Measurements from ENCODE around the gene CORO7.
A peak's percentile ranks its signal among the peaks of the same experiment; 100 is the strongest.

Gene CORO7

DNA sequence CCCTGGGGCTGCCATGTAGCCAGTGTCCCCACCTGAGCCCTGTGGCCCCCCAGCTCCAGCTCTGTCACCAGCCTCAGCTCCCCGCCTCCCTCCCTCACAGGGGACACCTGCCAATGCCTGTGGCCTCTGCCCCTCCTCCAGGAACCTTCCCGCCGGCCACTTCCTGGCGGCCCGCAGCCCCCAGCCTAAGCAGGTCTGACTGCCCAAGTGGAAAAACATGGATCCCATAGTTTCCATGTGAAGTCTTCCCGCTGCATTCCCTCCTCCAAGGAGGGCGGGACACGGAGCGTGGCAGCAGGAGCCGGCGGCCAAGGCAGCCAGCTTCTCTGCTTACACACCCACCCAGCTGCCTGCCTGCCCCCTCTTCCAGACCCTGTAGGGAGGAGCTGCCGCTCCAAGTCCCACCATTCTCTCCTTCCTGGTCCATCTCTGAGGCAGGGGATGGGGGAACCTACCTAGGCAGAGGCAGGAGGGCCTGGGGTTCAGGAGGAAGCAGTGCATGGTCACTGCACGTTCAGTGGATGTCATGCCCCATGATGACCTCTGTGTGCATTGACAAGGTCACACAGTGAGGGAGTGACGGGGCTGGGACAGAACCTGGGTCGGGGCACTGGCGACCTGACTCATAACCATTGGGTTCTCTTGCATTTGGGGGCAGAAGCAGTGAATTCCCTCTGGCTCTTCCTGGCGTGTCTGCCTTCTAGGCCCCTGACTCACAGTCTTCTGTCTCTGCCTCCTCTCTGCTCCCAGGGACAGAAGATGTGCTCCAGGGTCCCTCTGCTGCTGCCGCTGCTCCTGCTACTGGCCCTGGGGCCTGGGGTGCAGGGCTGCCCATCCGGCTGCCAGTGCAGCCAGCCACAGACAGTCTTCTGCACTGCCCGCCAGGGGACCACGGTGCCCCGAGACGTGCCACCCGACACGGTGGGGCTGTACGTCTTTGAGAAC lies 36.0 kb downstream of the CORO7 start:
- H3K4me3 ChIP-seq = no peak overlapping the region
- TF ChIP-seq Cebpa-rat (IDR thresholded peaks at IDR 0.05) = no peak
- no peaks in the 10 kb centered on the region for H3K27me3 ChIP-seq
- H3K27ac ChIP-seq = peak overlapping the region in 4 of 11 experiments; percentile 2 to 36 (median 22); a peak in 4 of 22 replicates
- no peak overlapping the region; a peak in 2 of 22 replicates for H3K9ac ChIP-seq
- H3K36me3 ChIP-seq = peaks cover 15 to 85% (median 56%) of the 10 kb centered on the region in 11 experiments; a peak in 21 of 22 replicates
- 0 out of 22 replicates have a peak overlapping the region, but pooled peaks of 1 of the 11 experiments have one; percentile 2 for H3K4me2 ChIP-seq
- no peaks in the 10 kb centered on the region for H3K9me3 ChIP-seq (replicated peaks in 1 of 11)
- H4K20me1 ChIP-seq = peaks cover 68 to 99% (median 97%) of the 10 kb centered on the region in 11 experiments
- peaks cover 46 to 82% (median 69%) of the 10 kb centered on the region in 10 experiments for H3K4me1 ChIP-seq

DNA sequence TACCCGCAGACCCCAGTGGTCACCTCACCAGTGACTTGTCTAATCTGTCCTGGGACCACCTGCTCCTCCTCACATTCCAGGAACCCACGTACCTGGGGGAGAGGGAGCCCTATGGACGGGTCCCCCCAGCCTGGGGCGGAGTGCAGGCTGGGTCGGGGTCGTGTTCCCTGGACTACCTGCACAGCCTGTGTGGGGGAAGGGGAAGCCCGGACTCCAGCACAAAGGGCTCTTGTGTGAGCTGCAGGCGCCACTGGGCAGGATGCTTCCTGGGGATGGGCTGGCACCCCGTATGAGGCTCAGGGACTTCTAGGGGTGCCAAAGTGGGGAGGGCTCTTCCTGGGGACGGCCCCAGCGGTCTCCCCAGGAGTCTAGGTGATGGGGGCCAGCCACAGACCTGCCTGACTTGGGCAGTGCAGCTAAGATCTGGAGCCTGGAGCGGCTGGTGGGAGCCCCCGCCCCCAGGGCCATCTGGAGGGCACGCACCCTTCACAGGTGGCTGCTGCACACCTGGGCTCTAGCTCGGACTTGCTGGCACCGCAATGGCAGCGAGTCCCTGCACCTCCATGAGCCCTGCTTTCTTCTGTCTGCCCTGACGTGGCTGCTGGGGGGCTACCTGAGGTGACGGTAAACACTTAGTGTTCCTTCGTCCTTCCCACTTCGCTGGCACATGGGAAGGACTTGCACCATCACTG lies 37.3 kb downstream of the CORO7 start:
- TF ChIP-seq Cebpa-rat (IDR thresholded peaks at IDR 0.05) = no peak
- Histone ChIP-seq H4K20me1 (peaks cover 77 to 99% (median 97%) of the 10 kb centered on the region in 11 experiments), H3K4me3 (no peak overlapping the region), H3K9ac (peak overlapping the region in 5 of 11 experiments; percentile 9 to 33 (median 17); a peak in 5 of 22 replicates), H3K27ac (no peak overlapping the region), H3K36me3 (peaks cover 15 to 80% (median 45%) of the 10 kb centered on the region in 11 experiments; a peak in 21 of 22 replicates), H3K9me3 (replicated peaks in 1 of 11) (no peaks in the 10 kb centered on the region), H3K27me3 (no peaks in the 10 kb centered on the region), H3K4me1 (peaks cover 59 to 82% (median 69%) of the 10 kb centered on the region in 10 experiments), H3K4me2 (peak overlapping the region in 4 of 11 experiments; percentile 16 to 63 (median 58); a peak in 6 of 22 replicates)

DNA sequence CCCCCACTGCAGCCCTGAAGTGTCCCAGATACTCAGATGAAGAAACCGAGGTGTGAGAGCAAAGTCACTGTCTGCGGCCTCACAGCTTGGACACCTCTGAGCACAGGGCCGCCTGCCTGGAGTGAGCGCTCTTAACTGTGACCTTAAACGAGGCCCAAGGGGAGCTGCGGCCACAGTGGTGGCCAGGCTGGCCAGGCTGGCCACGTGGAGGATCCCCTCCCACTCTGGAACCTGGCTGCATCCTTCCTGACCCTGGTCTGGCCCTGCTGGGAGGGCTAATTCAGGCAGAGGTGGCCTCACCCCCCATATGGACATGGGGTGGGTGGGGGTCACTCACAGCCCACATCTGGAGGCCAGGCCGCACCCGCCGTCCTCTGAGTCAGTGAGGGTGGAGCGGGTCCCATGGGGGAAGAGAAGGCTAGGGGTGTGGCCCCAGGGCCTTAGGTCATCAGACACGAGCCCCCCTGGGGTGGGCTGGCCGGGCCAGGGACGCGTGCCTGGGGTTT lies 38.2 kb downstream of the CORO7 start:
- Histone ChIP-seq H3K9ac (peak overlapping the region in 7 of 11 experiments; percentile 9 to 53 (median 39); a peak in 11 of 22 replicates), H3K4me2 (peak overlapping the region in 6 of 11 experiments; percentile 16 to 63 (median 57); a peak in 12 of 22 replicates), H4K20me1 (peaks cover 75 to 99% (median 97%) of the 10 kb centered on the region in 11 experiments), H3K27me3 (no peaks in the 10 kb centered on the region), H3K9me3 (replicated peaks in 1 of 11) (no peaks in the 10 kb centered on the region), H3K27ac (peak overlapping the region in 4 of 11 experiments; percentile 19 to 59 (median 40); a peak in 5 of 22 replicates), H3K4me3 (no peak overlapping the region), H3K36me3 (peaks cover 15 to 71% (median 39%) of the 10 kb centered on the region in 11 experiments; a peak in 20 of 22 replicates), H3K4me1 (peaks cover 60 to 81% (median 70%) of the 10 kb centered on the region in 10 experiments)
- no peak for TF ChIP-seq Cebpa-rat (IDR thresholded peaks at IDR 0.05)

DNA sequence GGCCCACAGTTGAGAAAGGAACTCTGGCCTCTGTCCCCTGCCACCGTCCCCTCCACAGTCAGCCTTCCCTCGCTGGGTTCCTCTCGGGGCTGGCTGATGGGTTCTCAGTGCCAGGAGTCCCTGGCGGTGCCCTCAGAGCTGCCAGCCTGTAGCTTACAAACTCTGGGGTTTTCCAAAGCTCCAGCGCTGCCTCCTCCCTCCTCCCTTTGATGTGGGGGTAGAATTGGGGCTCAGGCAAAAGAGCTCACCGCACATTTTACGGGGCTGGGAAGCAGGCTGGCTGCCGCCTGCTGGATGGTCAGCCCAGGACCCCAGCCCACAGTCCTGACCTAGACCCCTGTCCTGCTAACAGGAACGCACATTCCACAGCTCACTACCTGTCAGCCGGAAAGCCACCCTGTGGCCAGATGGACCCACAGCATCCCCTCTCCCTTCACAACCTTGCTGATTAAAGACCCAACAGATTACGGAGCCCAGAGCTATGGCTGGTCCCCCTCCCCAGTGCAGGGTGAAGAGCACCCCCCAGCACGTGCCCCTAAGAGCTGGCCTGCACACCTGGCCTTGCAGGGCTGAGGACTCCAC lies 38.7 kb downstream of the CORO7 start:
- Histone ChIP-seq H3K9me3 (replicated peaks in 1 of 11) (no peaks in the 10 kb centered on the region), H3K4me3 (no peak overlapping the region), H4K20me1 (peaks cover 77 to 99% (median 97%) of the 10 kb centered on the region in 11 experiments), H3K27me3 (no peaks in the 10 kb centered on the region), H3K36me3 (peaks cover 15 to 65% (median 33%) of the 10 kb centered on the region in 11 experiments; a peak in 20 of 22 replicates), H3K4me1 (peaks cover 60 to 81% (median 72%) of the 10 kb centered on the region in 10 experiments), H3K9ac (peak overlapping the region in 9 of 11 experiments; percentile 4 to 53 (median 39); a peak in 10 of 22 replicates), H3K4me2 (peak overlapping the region in 9 of 11 experiments; percentile 5 to 63 (median 19); a peak in 12 of 22 replicates), H3K27ac (peak overlapping the region in 5 of 11 experiments; percentile 19 to 59 (median 49); a peak in 8 of 22 replicates)
- no peak for TF ChIP-seq Cebpa-rat (IDR thresholded peaks at IDR 0.05)

DNA sequence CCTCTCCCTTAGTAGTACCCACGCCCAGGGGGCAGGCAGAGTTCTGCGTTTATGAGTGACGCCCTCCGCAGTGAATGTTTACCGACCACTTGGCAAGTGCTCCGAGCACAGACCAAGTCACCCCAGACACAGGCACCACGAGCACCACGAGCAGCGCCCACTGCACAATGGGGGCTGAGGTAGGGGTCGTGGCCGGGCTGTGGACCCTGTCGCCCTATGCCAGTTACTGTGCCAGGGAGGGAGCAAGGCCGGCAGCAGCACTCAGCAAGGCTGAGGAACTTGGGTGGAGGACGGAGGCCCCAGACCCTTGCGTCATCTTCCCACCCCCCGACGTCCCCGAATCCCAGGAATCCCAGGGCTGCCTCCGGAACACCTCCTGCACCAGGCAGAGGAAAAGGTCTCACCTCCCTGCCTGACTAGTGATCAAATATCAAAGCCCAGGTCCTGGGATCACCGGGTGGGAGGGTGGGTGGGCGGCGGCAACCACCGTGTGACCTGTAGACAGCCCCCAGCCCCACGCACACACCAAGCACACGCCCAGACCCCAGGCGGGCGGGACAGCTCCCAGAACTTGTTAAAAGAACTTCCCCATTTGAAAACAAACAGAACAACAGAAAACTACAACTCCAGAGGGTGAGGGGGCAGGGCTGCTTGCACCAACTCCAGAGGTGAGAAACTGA lies 39.4 kb downstream of the CORO7 start:
- Histone ChIP-seq H3K27ac (peak overlapping the region in 4 of 11 experiments; percentile 26 to 59 (median 52); a peak in 9 of 22 replicates), H3K4me2 (peak overlapping the region in 8 of 11 experiments; percentile 16 to 66 (median 57); a peak in 9 of 22 replicates), H3K9me3 (replicated peaks in 1 of 11) (no peaks in the 10 kb centered on the region), H3K27me3 (no peaks in the 10 kb centered on the region), H3K4me3 (no peak overlapping the region), H3K4me1 (peaks cover 65 to 86% (median 77%) of the 10 kb centered on the region in 10 experiments), H3K9ac (peak overlapping the region in 8 of 11 experiments; percentile 4 to 53 (median 42); a peak in 8 of 22 replicates), H4K20me1 (peaks cover 83 to 99% (median 97%) of the 10 kb centered on the region in 11 experiments), H3K36me3 (peaks cover 12 to 59% (median 27%) of the 10 kb centered on the region in 11 experiments; a peak in 18 of 22 replicates)
- TF ChIP-seq Cebpa-rat (IDR thresholded peaks at IDR 0.05) = no peak

DNA sequence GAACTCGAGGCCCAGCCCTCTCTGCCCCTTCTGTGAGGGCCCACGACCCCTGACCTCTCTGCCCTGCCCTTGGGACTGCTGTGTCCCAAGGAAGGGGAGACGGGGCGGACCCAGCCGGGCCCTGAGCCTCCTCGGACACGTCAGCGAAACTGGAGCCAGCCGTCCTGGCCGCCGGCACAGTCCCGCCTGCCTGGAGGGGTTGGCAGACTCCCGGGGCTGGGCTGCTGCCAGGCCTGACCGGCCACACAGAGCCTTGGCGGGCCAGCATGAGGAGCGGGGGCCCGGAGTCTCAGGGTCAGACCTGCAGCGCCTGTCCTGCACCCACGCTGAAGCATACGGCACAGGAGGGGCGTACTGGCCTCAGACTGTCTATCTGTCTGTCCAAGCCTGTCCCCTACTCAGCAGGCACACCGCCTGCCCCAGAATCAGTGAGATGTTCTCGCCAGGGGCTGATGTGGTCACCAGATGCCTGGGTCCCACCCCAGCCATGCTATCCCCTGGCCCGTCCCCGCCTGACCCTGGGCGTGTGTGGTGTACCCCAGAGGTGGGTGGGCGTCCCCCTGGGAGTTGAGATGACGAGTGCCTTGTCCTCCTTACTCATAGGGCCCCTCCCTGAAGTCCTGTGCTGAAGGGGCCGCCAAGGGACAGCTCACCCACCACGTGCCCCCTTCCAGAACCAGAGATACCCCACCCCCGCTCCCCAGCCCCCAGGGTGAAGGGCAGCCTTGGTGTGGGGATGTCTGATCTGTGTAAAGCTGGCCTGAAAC lies 40.1 kb downstream of the CORO7 start:
- Histone ChIP-seq H3K4me1 (peaks cover 69 to 94% (median 84%) of the 10 kb centered on the region in 10 experiments), H3K36me3 (peaks cover 6 to 52% (median 20%) of the 10 kb centered on the region in 11 experiments; a peak in 18 of 22 replicates), H3K4me3 (no peak overlapping the region), H3K9me3 (replicated peaks in 1 of 11) (no peaks in the 10 kb centered on the region), H3K9ac (peak overlapping the region in 6 of 11 experiments; percentile 5 to 41 (median 28); a peak in 7 of 22 replicates), H4K20me1 (peaks cover 86 to 99% (median 97%) of the 10 kb centered on the region in 11 experiments), H3K27me3 (no peaks in the 10 kb centered on the region), H3K27ac (peak overlapping the region in 4 of 11 experiments; percentile 16 to 46 (median 34); a peak in 6 of 22 replicates), H3K4me2 (peak overlapping the region in 10 of 11 experiments; percentile 32 to 100 (median 59); a peak in 19 of 22 replicates)
- no peak for TF ChIP-seq Cebpa-rat (IDR thresholded peaks at IDR 0.05)

DNA sequence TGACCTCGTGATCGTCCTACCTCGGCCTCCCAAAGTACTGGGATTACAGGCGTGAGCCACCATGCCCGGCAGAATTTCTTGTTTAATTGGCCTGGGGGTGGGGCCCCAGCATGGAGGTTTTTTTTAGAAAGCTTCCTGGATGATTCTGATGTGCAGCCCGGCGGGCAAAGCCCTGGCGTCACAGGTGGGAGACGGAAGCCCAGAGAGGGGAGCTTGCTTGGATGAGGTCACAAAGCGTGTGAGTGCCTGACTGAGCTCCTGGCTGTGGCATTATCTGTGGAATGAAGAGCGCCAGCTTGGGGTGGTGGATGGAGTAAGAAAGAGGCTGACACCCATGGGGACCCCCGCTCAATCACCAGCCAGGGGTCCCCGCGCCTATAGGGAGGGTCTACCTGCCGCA lies 40.7 kb downstream of the CORO7 start:
- peak overlapping the region in 10 of 11 experiments; percentile 32 to 100 (median 59); a peak in 19 of 22 replicates for H3K4me2 ChIP-seq
- no peaks in the 10 kb centered on the region for H3K9me3 ChIP-seq (replicated peaks in 1 of 11)
- no peaks in the 10 kb centered on the region for H3K27me3 ChIP-seq
- no peak overlapping the region for H3K4me3 ChIP-seq
- no peak for TF ChIP-seq Cebpa-rat (IDR thresholded peaks at IDR 0.05)
- peaks cover 86 to 99% (median 97%) of the 10 kb centered on the region in 11 experiments for H4K20me1 ChIP-seq
- H3K4me1 ChIP-seq = peaks cover 75 to 96% (median 88%) of the 10 kb centered on the region in 10 experiments
- peak overlapping the region in 4 of 11 experiments; percentile 16 to 46 (median 34); a peak in 5 of 22 replicates for H3K27ac ChIP-seq
- H3K36me3 ChIP-seq = peaks cover 0 to 52% (median 14%) of the 10 kb centered on the region in 11 experiments; a peak in 17 of 22 replicates
- peak overlapping the region in 7 of 11 experiments; percentile 5 to 41 (median 31); a peak in 7 of 22 replicates for H3K9ac ChIP-seq

Data from BLaER1 treated with 17β-estradiol and CSF1 and Interleukin-3, amounts not matched to agents 10 nM and 100 nM (cell line).